ENCODE data around the gene SLC22A1. TPM values are rescaled to one million over a fixed set of nuclear protein-coding genes. Genes with fewer than 3 reads are reported as not detected.

SLC22A1 gene
- total and polyA plus RNA-seq, 2 donors (not counting 3 experiments of a cell fraction or from before 2014, with no cell fraction given), result 0.04 TPM; not detected in 1

GRCh38 chr6:160085713-160086505 is 35.7 kb upstream of the SLC22A1 start:
- no peak for FAIRE-seq
- Histone ChIP-seq H2AFZ (ENCODE audit: low read depth, low read length) (no peak overlapping the region), H3K36me3 (ENCODE audit: control insufficient read depth in 2 of 2, extremely low read depth in 1 of 2, insufficient read depth in 2 of 2, low read length in 2 of 2) (peaks cover 0 to 14% of the 10 kb centered on the region in 2 experiments), H3K4me1 (ENCODE audit: control insufficient read depth, extremely low read depth, insufficient read depth, low read length) (no peaks in the 10 kb centered on the region), H4K20me1 (replicated peaks; ENCODE audit: control insufficient read depth, extremely low read depth, insufficient read depth, low read length) (no peaks in the 10 kb centered on the region), H3K9me1 (replicated peaks; ENCODE audit: control insufficient read depth, extremely low read depth, insufficient read depth, low read length) (no peaks in the 10 kb centered on the region), H3K27ac (ENCODE audit: insufficient read depth, low read depth, low read length) (no peak overlapping the region), H3K79me2 (ENCODE audit: control insufficient read depth, insufficient read depth, low read length) (no peaks in the 10 kb centered on the region), H3K4me3 (replicated peaks in 1 of 3; ENCODE audit: insufficient read depth in 1 of 3, low read depth in 1 of 3, low read length in 3 of 3) (no peak overlapping the region), H3K4me2 (ENCODE audit: insufficient read depth, low read length) (no peak overlapping the region), H3K9ac (replicated peaks; ENCODE audit: extremely low read depth, insufficient read depth, low read length) (no peak overlapping the region), H3K9me3 (replicated peaks; ENCODE audit: control insufficient read depth, insufficient read depth, low read length) (no peaks in the 10 kb centered on the region), H3K27me3 (ENCODE audit: control insufficient read depth in 2 of 2, insufficient read depth in 2 of 2, low read length in 2 of 2) (no peaks in the 10 kb centered on the region)
- dilution Hi-C loops (cut with MboI; ENCODE audit: extremely low pct_ligation_motif_present, low sequenced_read_pairs), result no loop called here
- POLR2A ChIA-PET, result no interaction called here
- intact Hi-C loops (cut with micrococcal nuclease), result loop anchor here (5.0 kb wide), 2 partner anchors 119 to 224 kb away; partner anchors contain the start of gene IGF2R
- no TSS peak for BruUV-seq (replicated peaks)
- no peak for TF ChIP-seq JUN (IDR thresholded peaks at IDR 0.05; ENCODE audit: borderline replicate concordance, insufficient read depth, insufficient read length, low read depth)
- TF ChIP-seq GATA2 (IDR thresholded peaks at IDR 0.05; ENCODE audit: insufficient read depth, insufficient read length, low read depth, low read length), result no peak
- TF ChIP-seq POLR2A (IDR thresholded peaks at IDR 0.05; ENCODE audit: low read depth, low read length), result no peak
- no peak for TF ChIP-seq EZH2 (IDR thresholded peaks at IDR 0.05; ENCODE audit: borderline replicate concordance, low read depth, low read length, severe bottlenecking)
- CTCF ChIA-PET, result interaction anchor here (0.6 to 3.4 kb wide), 3 partner anchors 11 to 1188 kb away, joined by 3 to 21 read pairs (median 4); partner anchors contain the start of gene AGPAT4
- no peak for DNase-seq (ENCODE audit: low read depth, low spot score)

GRCh38 chr6:160086754-160087153 is 34.9 kb upstream of the SLC22A1 start:
- Histone ChIP-seq H3K4me3 (replicated peaks in 1 of 3; ENCODE audit: insufficient read depth in 1 of 3, low read depth in 1 of 3, low read length in 3 of 3) (no peak overlapping the region), H3K36me3 (ENCODE audit: control insufficient read depth in 2 of 2, extremely low read depth in 1 of 2, insufficient read depth in 2 of 2, low read length in 2 of 2) (peaks cover 0 to 20% of the 10 kb centered on the region in 2 experiments), H3K9me1 (replicated peaks; ENCODE audit: control insufficient read depth, extremely low read depth, insufficient read depth, low read length) (no peaks in the 10 kb centered on the region), H4K20me1 (replicated peaks; ENCODE audit: control insufficient read depth, extremely low read depth, insufficient read depth, low read length) (no peaks in the 10 kb centered on the region), H3K79me2 (ENCODE audit: control insufficient read depth, insufficient read depth, low read length) (no peaks in the 10 kb centered on the region), H3K9ac (replicated peaks; ENCODE audit: extremely low read depth, insufficient read depth, low read length) (no peak overlapping the region), H3K27me3 (ENCODE audit: control insufficient read depth in 2 of 2, insufficient read depth in 2 of 2, low read length in 2 of 2) (no peaks in the 10 kb centered on the region), H3K9me3 (replicated peaks; ENCODE audit: control insufficient read depth, insufficient read depth, low read length) (no peaks in the 10 kb centered on the region), H2AFZ (ENCODE audit: low read depth, low read length) (no peak overlapping the region), H3K27ac (ENCODE audit: insufficient read depth, low read depth, low read length) (no peak overlapping the region), H3K4me2 (ENCODE audit: insufficient read depth, low read length) (no peak overlapping the region), H3K4me1 (ENCODE audit: control insufficient read depth, extremely low read depth, insufficient read depth, low read length) (no peaks in the 10 kb centered on the region)
- no peak for FAIRE-seq
- DNase-seq (ENCODE audit: low read depth, low spot score), result no peak
- ChIA-PET POLR2A (no interaction called here), CTCF (interaction anchor here (2.9 to 3.4 kb wide), 2 partner anchors 10 to 369 kb away, joined by 21 to 33 read pairs; no protein-coding TSS in a partner anchor)
- dilution Hi-C loops (cut with MboI; ENCODE audit: extremely low pct_ligation_motif_present, low sequenced_read_pairs) (no loop called here), intact Hi-C loops (cut with micrococcal nuclease) (loop anchor here (5.0 kb wide), 2 partner anchors 119 to 224 kb away; partner anchors contain the start of gene IGF2R)
- no TSS peak for BruUV-seq (replicated peaks)
- TF ChIP-seq CTCF (IDR thresholded peaks at IDR 0.05; ENCODE audit: extremely low read depth in 1 of 2, insufficient read depth in 1 of 2, low read depth in 1 of 2, low read length in 2 of 2) (no peak), POLR2A (IDR thresholded peaks at IDR 0.05; ENCODE audit: low read depth, low read length) (no peak), EZH2 (IDR thresholded peaks at IDR 0.05; ENCODE audit: borderline replicate concordance, low read depth, low read length, severe bottlenecking) (no peak), JUN (IDR thresholded peaks at IDR 0.05; ENCODE audit: borderline replicate concordance, insufficient read depth, insufficient read length, low read depth) (no peak), MAX (IDR thresholded peaks at IDR 0.05; ENCODE audit: insufficient read depth, insufficient read length) (no peak), POLR2AphosphoS5 (IDR thresholded peaks at IDR 0.05; ENCODE audit: insufficient read depth, low read depth, low read length) (no peak), GATA2 (IDR thresholded peaks at IDR 0.05; ENCODE audit: insufficient read depth, insufficient read length, low read depth, low read length) (no peak)

Data from endothelial cell of umbilical vein (primary cell).